ENCODE data around the gene FUOM. TPM values are rescaled to one million over a fixed set of nuclear protein-coding genes. Genes with fewer than 3 reads are reported as not detected.

FUOM gene
- polyA plus RNA-seq, 1 donor from 2014 or later: not detected

DNA sequence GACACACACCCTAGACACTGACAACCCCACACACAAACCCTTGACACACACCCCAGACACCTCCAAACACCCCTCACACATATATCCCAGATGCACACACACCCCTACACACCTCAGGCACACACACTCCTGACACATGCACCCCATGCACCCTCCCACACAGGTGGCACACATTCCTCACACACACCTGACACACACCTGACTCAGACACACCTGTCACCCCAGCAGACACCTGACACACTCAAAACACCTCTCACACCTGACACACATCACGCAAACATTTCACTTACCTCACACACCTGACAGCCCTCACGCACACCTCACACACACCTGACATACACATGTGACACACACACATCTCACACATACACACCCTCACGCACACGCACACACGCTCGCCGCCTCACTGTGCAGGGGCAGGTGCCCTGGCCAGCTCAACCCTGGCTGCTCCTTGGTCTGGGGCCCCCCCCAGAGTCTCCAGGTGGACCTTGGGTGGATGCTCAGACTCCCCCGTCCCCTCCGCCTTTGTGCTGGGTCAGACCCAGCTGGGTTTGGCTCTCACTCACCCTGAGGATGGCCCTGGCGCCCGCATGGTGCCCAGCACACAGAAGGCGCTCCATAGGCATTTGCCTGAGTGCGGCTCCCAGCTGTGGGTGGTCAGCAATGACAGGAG, 18.0 kb downstream of the FUOM start:
- Histone ChIP-seq H3K9ac (ENCODE audit: low read length) (no peak overlapping the region), H3K9me2 (ENCODE audit: insufficient read depth, low read length) (no peaks in the 10 kb centered on the region), H4K20me1 (ENCODE audit: insufficient read depth) (no peaks in the 10 kb centered on the region), H3K4me3 (ENCODE audit: low read length) (no peak overlapping the region), H2AFZ (ENCODE audit: low read depth, low read length) (no peak overlapping the region), H3K27ac (ENCODE audit: low read length) (no peak overlapping the region), H3F3A (ENCODE audit: insufficient read depth, low read length, poor library complexity, severe bottlenecking) (no peaks in the 10 kb centered on the region), H3K36me3 (ENCODE audit: insufficient read depth, low read length) (no peaks in the 10 kb centered on the region), H3K27me3 (ENCODE audit: insufficient read depth, low read depth, low read length) (peaks cover 21% of the 10 kb centered on the region), H3K9me3 (ENCODE audit: low read length) (peaks cover under 1% of the 10 kb centered on the region), H3K4me2 (ENCODE audit: low read length) (no peak overlapping the region), H3K79me2 (replicated peaks; ENCODE audit: insufficient read depth, low read length) (no peaks in the 10 kb centered on the region)
- TF ChIP-seq SMC3 (conservative IDR thresholded peaks at IDR 0.05; ENCODE audit: poor library complexity): no peak
- TF ChIP-seq MXI1 (conservative IDR thresholded peaks at IDR 0.05; ENCODE audit: poor library complexity, severe bottlenecking): no peak
- no peak for TF ChIP-seq POLR2AphosphoS5 (IDR thresholded peaks at IDR 0.05)
- TF ChIP-seq EZH2 (IDR thresholded peaks at IDR 0.05; ENCODE audit: borderline replicate concordance, insufficient read depth, low read length, poor library complexity, severe bottlenecking): no peak
- no peak for TF ChIP-seq RAD21 (conservative IDR thresholded peaks at IDR 0.05)
- TF ChIP-seq, protein P1, sequence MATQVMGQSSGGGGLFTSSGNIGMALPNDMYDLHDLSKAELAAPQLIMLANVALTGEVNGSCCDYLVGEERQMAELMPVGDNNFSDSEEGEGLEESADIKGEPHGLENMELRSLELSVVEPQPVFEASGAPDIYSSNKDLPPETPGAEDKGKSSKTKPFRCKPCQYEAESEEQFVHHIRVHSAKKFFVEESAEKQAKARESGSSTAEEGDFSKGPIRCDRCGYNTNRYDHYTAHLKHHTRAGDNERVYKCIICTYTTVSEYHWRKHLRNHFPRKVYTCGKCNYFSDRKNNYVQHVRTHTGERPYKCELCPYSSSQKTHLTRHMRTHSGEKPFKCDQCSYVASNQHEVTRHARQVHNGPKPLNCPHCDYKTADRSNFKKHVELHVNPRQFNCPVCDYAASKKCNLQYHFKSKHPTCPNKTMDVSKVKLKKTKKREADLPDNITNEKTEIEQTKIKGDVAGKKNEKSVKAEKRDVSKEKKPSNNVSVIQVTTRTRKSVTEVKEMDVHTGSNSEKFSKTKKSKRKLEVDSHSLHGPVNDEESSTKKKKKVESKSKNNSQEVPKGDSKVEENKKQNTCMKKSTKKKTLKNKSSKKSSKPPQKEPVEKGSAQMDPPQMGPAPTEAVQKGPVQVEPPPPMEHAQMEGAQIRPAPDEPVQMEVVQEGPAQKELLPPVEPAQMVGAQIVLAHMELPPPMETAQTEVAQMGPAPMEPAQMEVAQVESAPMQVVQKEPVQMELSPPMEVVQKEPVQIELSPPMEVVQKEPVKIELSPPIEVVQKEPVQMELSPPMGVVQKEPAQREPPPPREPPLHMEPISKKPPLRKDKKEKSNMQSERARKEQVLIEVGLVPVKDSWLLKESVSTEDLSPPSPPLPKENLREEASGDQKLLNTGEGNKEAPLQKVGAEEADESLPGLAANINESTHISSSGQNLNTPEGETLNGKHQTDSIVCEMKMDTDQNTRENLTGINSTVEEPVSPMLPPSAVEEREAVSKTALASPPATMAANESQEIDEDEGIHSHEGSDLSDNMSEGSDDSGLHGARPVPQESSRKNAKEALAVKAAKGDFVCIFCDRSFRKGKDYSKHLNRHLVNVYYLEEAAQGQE (IDR thresholded peaks at IDR 0.05; ENCODE audit: borderline replicate concordance): no peak
- TF ChIP-seq TAF1 (IDR thresholded peaks at IDR 0.05; ENCODE audit: low read depth): no peak
- TF ChIP-seq, protein P2, sequence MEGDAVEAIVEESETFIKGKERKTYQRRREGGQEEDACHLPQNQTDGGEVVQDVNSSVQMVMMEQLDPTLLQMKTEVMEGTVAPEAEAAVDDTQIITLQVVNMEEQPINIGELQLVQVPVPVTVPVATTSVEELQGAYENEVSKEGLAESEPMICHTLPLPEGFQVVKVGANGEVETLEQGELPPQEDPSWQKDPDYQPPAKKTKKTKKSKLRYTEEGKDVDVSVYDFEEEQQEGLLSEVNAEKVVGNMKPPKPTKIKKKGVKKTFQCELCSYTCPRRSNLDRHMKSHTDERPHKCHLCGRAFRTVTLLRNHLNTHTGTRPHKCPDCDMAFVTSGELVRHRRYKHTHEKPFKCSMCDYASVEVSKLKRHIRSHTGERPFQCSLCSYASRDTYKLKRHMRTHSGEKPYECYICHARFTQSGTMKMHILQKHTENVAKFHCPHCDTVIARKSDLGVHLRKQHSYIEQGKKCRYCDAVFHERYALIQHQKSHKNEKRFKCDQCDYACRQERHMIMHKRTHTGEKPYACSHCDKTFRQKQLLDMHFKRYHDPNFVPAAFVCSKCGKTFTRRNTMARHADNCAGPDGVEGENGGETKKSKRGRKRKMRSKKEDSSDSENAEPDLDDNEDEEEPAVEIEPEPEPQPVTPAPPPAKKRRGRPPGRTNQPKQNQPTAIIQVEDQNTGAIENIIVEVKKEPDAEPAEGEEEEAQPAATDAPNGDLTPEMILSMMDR (IDR thresholded peaks at IDR 0.05; ENCODE audit: poor library complexity, severe bottlenecking): no peak
- no peak for TF ChIP-seq EP300 (conservative IDR thresholded peaks at IDR 0.05; ENCODE audit: poor library complexity, severe bottlenecking)

DNA sequence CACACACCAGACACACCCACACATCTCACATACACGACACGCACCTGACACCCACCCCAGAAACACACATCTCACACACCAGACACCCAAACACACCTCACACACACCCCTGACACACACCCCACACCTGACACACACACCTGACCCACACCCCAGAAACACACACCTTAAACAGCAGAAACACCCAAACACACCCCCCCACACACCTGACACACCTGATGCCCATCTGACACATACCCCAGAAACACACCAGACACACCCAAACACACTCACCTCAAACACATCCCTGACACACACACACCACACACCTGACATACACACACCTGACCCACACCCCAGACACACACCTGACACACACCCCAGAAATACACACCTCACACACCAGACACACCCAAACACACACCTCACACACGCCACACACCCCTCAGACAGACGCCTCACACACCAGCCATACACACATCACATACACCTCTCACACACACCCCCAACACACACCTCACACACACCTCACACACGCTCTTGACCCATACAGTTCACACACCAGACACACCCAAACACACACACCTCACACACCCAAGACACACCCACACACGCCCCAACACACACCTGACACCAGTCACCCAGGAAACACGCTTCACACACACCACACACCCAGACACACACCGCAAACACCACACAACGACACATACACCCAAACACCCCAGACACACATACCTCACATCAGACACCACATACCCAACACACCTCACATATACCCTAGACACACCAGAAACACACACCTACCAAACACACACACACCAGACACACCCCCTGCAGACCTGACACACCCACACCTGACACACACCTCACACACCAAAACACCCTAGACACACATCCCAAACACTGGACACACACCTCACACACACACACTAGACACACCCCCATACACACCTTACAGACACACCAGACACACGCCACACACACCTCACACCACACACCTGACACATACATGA, 19.4 kb downstream of the FUOM start:
- no peak overlapping the region for H3K9ac ChIP-seq (ENCODE audit: low read length)
- no peaks in the 10 kb centered on the region for H3K36me3 ChIP-seq (ENCODE audit: insufficient read depth, low read length)
- TF ChIP-seq, protein P2 (IDR thresholded peaks at IDR 0.05; ENCODE audit: poor library complexity, severe bottlenecking): no peak
- TF ChIP-seq POLR2AphosphoS5 (IDR thresholded peaks at IDR 0.05) (no peak), RAD21 (conservative IDR thresholded peaks at IDR 0.05) (no peak), SMC3 (conservative IDR thresholded peaks at IDR 0.05; ENCODE audit: poor library complexity) (no peak), MXI1 (conservative IDR thresholded peaks at IDR 0.05; ENCODE audit: poor library complexity, severe bottlenecking) (no peak), EZH2 (IDR thresholded peaks at IDR 0.05; ENCODE audit: borderline replicate concordance, insufficient read depth, low read length, poor library complexity, severe bottlenecking) (no peak), TAF1 (IDR thresholded peaks at IDR 0.05; ENCODE audit: low read depth) (no peak), EP300 (conservative IDR thresholded peaks at IDR 0.05; ENCODE audit: poor library complexity, severe bottlenecking) (no peak)
- TF ChIP-seq, protein P1 (IDR thresholded peaks at IDR 0.05; ENCODE audit: borderline replicate concordance): no peak
- no peaks in the 10 kb centered on the region for H3F3A ChIP-seq (ENCODE audit: insufficient read depth, low read length, poor library complexity, severe bottlenecking)
- H3K9me2 ChIP-seq (ENCODE audit: insufficient read depth, low read length): no peaks in the 10 kb centered on the region
- no peaks in the 10 kb centered on the region for H4K20me1 ChIP-seq (ENCODE audit: insufficient read depth)
- H3K79me2 ChIP-seq (replicated peaks; ENCODE audit: insufficient read depth, low read length): no peaks in the 10 kb centered on the region
- no peak overlapping the region for H3K27ac ChIP-seq (ENCODE audit: low read length)
- H3K9me3 ChIP-seq (ENCODE audit: low read length): peaks cover 5% of the 10 kb centered on the region
- H2AFZ ChIP-seq (ENCODE audit: low read depth, low read length): no peak overlapping the region
- H3K4me3 ChIP-seq (ENCODE audit: low read length): no peak overlapping the region
- H3K4me2 ChIP-seq (ENCODE audit: low read length): no peak overlapping the region
- peaks cover 26% of the 10 kb centered on the region for H3K27me3 ChIP-seq (ENCODE audit: insufficient read depth, low read depth, low read length)

Measured in neural cell (in vitro differentiated cells).